GM19043 (cell line): ENCODE measurements around the gene LHFPL3.

Experiments used
- ATAC-seq: cut with Tn5 transposase; IDR thresholded peaks from one replicate; pipeline ENCODE4 v1.9.1; 2021; ENCODE audit warnings: low read depth; ENCODE audit not compliant: unreplicated experiment

Gene LHFPL3

GRCh38 chr7:104950754-104951153 lies 622.4 kb downstream of the LHFPL3 start:
- no peak for ATAC-seq

DNA sequence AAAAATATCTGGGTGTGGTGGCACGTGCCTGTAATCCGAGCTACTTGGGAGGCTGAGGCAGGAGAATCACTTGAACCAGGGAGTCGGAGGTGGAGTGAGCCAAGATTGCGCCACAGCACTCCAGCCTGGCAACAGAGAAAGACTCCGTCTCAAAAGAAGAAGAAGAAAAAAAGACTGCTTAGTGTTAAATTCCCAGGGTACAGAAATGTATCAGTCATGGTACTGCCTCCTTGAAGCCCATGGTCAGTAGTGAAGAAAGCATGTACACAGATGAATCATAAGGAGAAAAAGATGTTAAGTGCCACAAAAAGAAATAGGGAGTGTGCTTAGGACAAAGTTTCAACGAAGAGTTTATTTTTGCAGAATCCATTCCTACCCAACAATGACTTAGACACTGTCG lies 623.1 kb downstream of the LHFPL3 start:
- no peak for ATAC-seq

GRCh38 chr7:104955276-104955675 lies 626.9 kb downstream of the LHFPL3 start:
- no peak for ATAC-seq
